Head of caudate nucleus (tissue), 42 donors: ENCODE results near the gene ZNF438.
"Not testable (repeated sequence)": the region's sequence is repeated elsewhere in the genome, so short reads cannot be mapped to it uniquely, and the experiment has no call there.

Experiments
- DNase-seq, 42 donors: peaks; one replicate each; pipeline versions ENCODE4 v3.0.0 to v3.0.0-alpha.2; 2020 to 2021; ENCODE audit warnings: mixed read lengths in 7 of 42
- intact Hi-C: fragments of 100-400 bp; cut with DNase I; formaldehyde crosslinking; loops from one replicate; pipeline ENCODE4 v1.15.0; 2022

Gene ZNF438

DNA sequence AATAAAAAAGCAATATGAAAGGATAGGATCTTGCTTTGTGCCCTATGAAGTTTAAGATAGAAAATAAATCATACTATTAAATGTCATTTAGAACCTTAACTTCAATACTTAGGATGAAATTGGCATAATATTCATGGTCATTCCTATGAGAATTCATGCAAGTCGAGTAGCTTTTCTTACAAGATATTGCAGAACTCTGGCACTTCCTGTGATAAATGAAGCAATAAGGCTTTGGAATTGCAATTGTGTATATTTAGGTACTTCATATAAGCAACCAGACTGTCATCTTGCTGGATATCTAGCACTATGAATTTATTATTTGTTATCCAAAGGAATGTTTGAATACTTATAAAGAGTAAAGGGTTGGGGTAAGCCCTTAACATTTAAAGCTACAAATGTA is 116.5 kb downstream of the ZNF438 start:
- no peak for DNase-seq
- intact Hi-C loops = no loop called here

DNA sequence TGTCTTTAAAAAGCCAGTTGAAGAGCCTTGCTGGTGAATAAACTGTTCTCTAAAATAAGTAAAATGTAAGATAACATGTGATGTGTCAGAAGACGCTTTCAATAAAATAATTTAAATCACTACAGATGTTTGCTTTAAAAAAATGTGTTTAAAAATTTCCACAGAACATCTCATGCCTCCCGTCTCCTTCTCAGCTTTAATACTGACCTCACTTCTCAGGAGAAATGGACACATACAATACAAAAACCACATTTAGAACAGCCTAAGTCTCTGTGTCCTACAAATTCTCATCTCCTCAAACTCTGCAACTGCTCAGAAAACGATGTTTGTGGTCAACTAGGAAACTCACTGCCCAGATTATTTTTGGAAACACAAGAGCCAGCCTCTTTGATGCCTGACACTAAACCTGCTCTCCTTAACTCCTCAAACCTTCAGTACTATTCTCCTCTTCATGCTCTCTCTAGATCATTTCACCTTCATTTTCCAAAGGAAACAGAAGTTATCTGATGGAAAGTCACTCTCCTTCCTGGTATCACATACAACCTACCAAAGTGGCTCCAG is 120.3 kb downstream of the ZNF438 start:
- intact Hi-C loops = no loop called here
- DNase-seq = no peak

DNA sequence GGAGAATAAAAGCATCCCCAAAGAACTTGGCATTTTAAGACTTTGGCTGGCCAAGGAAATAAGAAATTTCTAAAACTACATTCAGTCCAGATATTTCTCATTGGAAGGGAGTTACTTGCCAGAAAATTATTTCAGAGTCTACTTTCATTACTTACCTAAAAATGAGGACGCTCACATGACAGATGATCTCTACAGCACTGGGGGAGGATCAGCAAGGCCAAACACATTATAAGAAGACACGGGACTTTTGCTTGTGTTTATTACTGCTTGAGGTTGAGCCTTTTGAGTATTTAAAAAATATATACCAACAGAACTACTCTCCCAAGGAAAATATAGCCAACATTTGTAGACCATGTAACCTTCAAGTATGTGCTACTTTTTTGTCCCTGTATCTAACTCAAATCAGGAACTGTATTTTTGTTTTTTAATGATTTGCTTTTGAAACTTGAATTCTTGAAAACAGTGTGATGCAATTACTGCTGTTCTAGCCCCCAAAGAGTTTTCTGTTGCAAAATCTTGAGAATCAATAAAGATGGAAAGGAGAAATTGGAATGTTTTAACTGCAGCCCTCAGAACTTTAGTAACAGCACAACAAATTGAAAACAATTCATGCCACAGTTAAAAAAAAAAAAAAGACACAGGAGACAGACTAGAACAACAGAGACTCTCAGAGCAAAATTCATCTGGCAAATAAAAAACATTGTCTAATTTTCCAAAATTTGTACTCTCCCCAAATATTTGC is 128.1 kb downstream of the ZNF438 start:
- DNase-seq = no peak
- intact Hi-C loops = no loop called here

DNA sequence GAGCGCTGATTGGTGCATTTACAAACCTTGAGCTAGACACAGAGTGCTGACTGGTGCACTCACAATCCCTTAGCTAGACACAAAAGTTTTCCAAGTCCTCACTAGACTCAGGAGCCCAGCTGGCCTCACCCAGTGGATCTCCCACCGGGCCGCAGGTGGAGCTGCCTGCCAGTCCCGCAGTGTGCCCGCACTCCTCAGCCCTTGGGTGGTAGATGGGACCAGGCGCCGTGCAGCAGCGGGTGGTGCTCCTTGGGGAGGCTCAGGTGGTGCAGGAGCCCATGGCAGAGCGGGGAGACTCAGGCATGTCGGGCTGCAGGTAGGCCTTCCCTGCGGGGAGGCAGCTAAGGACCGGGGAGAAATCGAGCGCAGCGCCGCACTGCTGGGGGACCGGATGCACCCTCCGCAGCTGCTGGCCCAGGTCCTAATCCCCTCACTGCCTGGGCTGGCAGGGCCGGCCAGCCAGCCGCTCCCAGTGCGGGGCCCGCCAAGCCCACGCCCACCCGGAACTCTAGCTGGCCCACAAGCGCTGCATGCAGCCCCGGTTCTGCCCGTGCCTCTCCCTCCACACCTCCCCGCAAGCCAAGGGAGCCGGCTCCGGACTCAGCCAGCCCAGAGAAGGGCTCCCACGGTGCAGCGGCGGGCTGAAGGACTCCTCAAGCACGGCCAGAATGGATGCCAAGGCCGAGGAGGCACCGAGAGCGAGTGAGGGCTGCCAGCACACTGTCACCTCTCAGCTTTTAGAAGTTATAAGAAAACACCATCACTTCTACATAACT is 128.9 kb downstream of the ZNF438 start:
- peak in 18 of 42 donors; percentile 1 to 48 (median 20) for DNase-seq

DNA sequence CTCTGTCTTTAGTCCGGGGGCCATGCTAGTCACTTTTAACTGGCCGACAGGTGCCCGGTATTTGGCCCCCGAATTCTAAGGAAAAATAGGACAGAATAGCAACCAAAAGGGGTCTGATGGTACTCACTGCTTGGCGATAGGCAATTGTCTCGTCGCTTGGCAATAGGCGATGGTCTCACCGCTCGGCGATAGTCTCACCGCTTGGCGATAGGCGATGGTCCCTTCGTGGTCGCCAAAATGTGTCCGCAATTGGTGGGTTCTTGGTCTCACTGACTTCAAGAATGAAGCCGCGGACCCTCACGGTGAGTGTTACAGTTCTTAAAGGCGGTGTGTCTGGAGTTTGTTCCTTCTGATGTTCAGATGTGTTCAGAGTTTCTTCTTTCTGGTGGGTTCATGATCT is 130.2 kb downstream of the ZNF438 start:
- intact Hi-C loops = not testable (repeated sequence)

More for the DNA sequence above, 128.9 kb downstream of the ZNF438 start:
- intact Hi-C loops = no loop called here

DNA sequence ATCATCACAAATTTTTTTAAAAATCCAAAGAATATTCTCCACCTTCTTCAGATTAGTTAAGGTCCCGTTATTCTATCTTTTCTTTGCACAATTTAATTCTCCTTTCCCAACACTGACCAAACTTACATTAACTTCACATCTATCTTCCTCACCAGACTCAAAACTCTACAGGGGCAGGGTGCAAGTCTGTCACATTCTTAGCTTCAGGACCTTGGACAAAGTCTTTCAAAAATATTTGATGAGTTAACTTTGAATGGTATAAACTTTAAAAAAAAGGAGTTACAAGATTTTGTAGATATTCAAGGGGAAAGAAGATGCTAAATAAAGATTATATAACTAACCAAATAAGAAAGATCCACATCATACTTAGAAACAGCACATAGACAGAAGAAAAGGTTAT is 132.7 kb downstream of the ZNF438 start:
- DNase-seq = no peak
- intact Hi-C loops = no loop called here

More for the DNA sequence above, 130.2 kb downstream of the ZNF438 start:
- DNase-seq = not testable (repeated sequence)

DNA sequence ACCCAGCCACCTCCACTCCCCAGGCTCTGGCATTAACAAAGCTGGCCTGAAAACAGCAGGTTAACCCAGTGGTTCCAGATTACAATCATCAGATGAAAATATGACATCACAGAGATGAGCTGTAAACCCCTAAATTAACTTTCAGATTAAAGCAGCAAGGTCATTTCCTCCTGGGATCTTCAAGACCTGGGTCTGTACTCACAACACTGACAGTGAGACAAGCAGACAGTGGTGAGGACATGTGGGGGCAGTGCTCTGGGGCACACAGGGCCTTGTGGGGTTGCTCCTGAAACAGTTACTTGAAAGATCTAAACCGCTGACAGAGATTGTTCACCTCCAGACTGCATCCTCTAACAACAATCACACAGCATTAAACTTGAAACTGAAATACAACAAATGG is 134.1 kb downstream of the ZNF438 start:
- intact Hi-C loops = no loop called here
- DNase-seq = no peak

DNA sequence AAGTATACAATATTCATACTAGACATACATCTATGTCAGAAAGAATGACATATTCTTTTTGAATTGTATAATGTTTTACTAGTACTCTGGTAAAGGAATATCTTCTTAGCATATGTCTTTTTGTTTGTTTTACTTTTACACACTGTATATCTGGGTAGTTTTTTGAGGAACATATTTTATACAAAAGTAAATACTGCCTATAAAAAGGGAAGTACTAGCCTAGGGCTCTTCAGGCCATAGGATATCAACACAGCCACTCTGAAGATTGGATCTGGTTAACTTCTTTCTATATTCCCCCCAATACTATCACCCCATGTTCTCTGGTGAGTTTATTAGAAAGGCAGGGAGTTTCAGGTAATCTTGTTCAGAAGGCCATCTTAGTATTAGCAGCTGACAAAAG is 134.6 kb downstream of the ZNF438 start:
- DNase-seq = no peak
- intact Hi-C loops = no loop called here

DNA sequence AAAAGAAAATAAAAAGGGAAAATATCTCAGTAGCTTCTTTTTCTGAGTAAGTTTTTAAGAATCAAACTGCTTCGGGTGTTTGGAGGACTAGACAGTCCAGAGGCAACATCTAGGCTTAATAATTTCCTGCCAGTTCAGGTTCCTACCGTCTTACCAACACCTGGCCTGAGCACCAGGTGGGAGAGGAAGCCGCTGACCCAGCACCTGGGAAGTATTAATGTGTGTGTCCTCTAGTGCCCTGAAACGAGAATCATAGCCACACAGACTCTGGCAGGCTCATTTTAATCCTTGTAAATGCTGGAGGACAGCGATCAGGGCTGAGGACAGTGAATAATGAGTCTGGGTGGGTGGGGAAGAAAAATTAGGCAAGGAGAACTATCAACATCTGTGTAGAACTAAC is 137.4 kb downstream of the ZNF438 start:
- intact Hi-C loops = no loop called here

DNA sequence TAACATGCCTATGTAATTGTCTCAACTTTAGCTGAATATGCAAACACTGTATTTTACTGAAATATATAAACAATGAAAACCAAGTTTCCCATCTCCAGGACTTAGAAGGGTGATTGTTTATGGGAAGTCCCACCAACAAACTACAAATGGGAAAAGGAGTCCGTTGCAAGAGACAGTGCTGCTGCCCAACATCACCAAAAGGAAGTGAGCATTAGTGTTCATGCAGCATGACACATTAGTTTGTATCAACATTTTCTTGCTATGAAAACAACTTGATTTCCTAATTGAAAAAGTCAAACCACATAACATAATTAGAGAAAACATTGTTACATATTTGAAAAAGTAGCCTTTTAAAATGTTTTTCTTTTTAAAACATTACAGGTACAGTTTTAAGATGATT is 138.5 kb downstream of the ZNF438 start:
- intact Hi-C loops = no loop called here
- no peak for DNase-seq

More for the DNA sequence above, 137.4 kb downstream of the ZNF438 start:
- no peak for DNase-seq

DNA sequence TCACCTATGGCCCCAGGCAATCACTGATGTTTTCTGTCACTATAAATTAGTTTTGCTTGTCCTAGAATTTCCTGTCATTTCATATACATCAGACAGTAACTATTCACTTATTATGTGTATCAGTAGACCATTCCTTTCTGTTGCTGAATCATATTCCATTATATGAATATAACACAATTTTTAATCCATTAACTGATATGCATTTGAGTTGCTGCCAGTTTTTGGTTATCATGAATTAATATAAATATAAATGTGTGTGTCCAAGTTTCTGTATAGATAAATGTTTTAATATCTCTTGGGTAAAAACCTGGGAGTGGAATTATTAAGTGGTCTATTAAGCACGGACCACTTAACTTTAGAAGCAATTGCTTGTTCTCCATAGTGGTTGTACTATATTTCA is 143.8 kb downstream of the ZNF438 start:
- intact Hi-C loops = no loop called here
- DNase-seq = no peak

DNA sequence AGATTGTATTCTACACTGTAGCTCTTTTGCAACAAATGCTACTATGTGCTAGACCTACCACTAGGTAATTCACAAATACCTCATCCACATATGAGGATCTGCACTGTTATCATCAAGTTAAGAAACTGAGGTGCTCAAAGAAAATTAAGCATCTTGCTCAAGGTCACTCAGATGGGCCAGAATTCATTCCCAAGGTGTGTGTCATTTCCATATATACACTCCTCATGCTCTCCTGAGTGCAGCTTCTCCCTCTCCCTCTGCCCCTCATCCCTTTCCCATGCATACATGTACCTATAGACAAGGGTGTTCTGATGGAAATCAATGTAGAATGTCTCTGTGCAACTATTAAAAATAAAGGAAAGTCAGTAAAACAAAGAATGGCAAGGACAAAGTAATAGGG is 146.2 kb downstream of the ZNF438 start:
- DNase-seq = no peak
- intact Hi-C loops = no loop called here

DNA sequence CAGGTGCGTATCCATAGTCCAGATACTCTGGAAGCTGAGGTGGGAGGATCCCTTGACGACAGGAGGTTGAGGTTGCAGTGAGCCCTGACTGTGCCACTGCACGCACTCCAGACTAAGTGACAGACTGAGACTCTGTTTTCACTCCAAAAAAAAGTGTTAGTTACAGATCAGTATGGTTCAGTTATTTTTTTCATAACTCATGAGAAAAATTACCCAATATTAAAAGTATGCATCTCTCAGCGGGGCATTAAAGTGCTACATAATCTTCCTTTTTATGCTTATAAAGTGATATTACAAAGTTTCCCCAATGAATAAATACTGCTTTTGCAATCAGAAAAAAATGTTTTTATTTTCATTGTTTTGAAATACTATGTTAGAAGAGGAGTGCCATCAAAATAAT is 147.9 kb downstream of the ZNF438 start:
- no peak for DNase-seq
- intact Hi-C loops = no loop called here

DNA sequence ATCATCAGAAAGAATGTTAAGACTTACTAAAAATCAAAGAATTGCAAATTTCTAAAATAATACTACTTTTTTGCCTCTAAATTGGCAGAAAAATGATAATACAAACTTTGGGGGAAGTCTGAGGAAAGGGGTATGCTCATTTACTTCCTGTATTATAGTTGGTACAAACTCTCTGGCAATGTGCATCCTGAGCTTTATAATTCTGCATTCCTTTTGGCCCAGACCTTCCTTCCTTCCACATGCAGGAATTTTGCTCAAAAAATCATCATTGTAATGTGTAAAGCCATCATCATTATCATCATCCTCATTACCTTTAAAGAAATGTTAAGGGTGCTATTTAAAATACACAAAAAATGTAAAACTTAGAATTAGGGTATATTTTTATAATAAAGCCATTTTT is 148.5 kb downstream of the ZNF438 start:
- DNase-seq = no peak
- intact Hi-C loops = no loop called here

DNA sequence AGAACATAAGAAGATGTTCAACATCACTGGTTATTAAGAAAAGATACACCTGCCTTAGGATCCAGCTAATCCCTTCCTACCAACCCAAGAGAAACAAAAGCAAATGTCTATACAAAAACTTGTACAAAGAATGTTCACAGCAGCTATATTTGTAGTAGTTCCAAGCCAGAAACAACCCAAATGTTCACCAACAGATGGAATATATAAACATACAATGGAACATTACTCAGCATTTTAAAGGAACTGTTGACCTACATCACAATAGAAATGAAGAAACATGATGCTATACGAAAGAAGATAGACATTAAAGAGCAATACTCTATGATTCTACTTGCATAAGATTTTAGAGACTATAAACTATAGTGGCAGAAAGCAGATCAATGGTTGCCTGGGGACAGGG is 149.4 kb downstream of the ZNF438 start:
- intact Hi-C loops = no loop called here
- DNase-seq = no peak

DNA sequence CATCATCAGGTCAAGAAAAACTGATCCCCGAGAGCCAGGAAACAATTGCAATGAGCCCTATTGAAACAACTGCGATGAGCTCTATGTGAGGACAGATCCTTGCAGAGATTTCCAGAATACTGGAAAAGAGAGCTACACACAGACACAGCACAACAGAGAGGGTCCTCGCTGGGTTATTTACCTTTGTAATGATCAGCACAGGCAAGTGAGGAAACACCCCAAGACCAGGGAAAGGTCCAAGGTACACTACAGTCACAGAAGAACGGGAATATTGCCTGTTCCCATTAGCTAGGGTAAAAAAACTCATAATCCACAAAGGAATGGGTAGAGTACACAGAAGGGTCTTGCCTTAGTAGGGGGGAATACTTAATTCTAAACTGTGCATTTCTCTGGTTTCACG is 152.7 kb downstream of the ZNF438 start:
- intact Hi-C loops = no loop called here
- no peak for DNase-seq

DNA sequence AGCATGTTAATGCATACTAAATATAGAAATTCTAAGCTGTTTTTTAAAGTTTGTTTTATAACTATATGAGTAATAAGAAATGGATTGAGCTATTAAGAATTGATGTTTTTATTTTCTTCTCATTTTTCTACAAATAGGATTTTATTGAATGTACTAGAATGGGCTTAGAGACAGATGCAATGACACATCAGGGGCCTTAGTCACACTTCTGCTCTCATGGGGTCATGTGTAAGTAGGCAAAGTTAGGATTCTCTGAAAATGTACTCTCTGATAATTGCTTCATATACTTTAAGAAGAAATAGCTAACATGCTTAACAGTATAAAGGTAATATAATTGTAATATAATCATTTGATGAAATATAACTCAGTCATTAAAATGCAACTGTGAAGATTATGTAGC is 154.6 kb downstream of the ZNF438 start:
- intact Hi-C loops = no loop called here

DNA sequence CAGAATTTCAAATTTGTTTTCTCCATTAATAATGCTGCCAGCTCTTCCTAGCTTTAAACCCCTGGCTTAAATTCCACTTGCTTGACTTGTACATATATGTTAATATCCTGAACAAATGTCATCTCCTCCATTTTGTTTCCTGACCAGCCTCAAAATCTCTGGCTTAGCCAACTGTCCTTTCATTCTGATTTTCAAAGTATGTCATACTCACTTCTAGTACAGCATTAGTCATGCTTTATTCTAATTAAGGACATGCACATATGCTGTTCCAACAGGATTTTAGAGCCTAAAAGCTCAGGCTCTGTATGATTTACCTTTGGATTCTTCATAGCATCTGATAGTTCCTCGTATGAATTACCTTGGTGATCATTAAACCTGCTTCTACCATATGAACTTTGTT is 158.3 kb downstream of the ZNF438 start:
- intact Hi-C loops = no loop called here
- no peak for DNase-seq

More for the DNA sequence above, 154.6 kb downstream of the ZNF438 start:
- DNase-seq = no peak

DNA sequence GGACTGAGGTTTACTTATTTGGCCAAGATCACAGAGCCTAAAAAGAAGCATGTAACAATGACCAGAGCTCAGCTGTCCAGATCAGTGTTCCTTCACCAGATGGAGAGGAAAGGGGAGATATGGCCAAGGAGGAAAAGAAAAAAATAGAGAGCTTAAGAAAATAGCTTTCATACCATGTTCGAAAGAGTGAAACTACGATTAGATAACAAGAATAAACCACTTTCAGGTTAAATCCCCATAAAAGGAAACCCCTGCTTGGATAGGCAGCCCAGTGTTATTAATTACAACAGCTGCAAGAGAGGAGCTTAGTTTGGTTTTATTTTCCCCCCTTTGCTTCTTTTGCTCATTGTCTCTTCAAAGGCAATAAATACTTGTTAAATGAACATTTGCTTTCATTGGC is 160.8 kb downstream of the ZNF438 start:
- no peak for DNase-seq
- intact Hi-C loops = no loop called here

DNA sequence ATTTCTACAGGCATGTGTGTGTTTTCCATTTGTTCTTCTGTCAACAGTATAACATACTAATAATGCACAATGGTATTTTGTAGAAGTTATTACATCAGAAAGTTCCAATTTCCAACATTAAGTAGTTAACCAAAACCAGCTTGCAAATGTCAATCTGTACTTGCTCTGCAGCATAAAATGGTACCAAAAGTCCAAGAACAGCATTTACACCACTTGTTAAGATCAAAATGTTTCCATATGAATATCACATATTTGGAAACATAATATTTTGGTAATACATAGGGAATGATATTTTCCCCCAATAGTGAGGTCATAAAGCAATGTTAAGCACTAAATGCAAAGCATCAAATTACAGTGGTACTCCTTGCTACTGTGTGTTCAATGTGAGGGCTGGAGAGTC is 162.1 kb downstream of the ZNF438 start:
- intact Hi-C loops = no loop called here
- DNase-seq = no peak

DNA sequence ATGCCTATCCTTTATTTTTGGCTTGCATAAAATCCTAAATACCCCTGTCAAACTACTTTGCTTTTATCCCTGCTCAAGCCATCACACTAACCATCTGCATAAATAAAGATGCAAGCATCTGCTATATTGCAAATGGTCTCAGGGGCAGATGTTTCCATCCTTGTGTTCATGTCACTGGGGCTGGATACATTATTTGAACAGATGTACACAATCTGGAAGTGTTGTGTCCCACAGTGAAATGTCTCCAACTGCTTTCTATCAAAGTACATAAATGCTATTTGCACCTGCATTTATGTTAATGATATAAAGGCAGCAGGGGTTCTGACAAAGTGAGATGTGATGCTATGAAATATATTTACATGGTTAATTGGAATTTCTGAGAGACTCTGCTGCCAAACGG is 163.1 kb downstream of the ZNF438 start:
- intact Hi-C loops = no loop called here
- DNase-seq = no peak
